Hepatocyte (in vitro differentiated cells): ENCODE data around the gene MRPL16. TPM values are rescaled to one million over a fixed set of nuclear protein-coding genes. Genes with fewer than 3 reads are reported as not detected.
A peak's percentile ranks its signal among the peaks of the same experiment; 100 is the strongest.

Experiments used
- DNase-seq: peaks from one replicate; pipeline ENCODE4 v3.0.0-alpha.2; 2016; ENCODE audit warnings: low spot score
- H2AFZ ChIP-seq: fragments of 200-600 bp; sonication (generic); 2 replicates; pipeline ENCODE4 v1.6.0; 2016; ENCODE audit warnings: antibody characterized with exemption, mild to moderate bottlenecking
- H3K27ac ChIP-seq: fragments of 200-600 bp; sonication (generic); 2 replicates; pipeline ENCODE4 v1.5.1; 2016; ENCODE audit warnings: mild to moderate bottlenecking
- H3K27me3 ChIP-seq: fragments of 200-600 bp; sonication (generic); 2 replicates; pipeline ENCODE4 v1.6.1; 2016
- H3K36me3 ChIP-seq: fragments of 200-600 bp; sonication (generic); replicated peaks from 2 replicates; pipeline ENCODE4 v1.5.1; 2016; ENCODE audit warnings: low read depth; ENCODE audit not compliant: insufficient read depth
- H3K4me1 ChIP-seq: fragments of 200-600 bp; sonication (generic); 2 replicates; pipeline ENCODE4 v1.5.1; 2016; ENCODE audit warnings: mild to moderate bottlenecking, moderate library complexity; ENCODE audit not compliant: insufficient read depth
- H3K4me2 ChIP-seq: fragments of 200-600 bp; sonication (generic); 2 replicates; pipeline ENCODE4 v1.6.0; 2016
- H3K4me3 ChIP-seq: fragments of 200-600 bp; sonication (generic); 2 replicates; pipeline ENCODE4 v1.5.1; 2016; ENCODE audit warnings: mild to moderate bottlenecking
- H3K79me2 ChIP-seq: fragments of 200-600 bp; sonication (generic); 2 replicates; pipeline ENCODE4 v1.6.0; 2017; ENCODE audit warnings: mild to moderate bottlenecking
- H3K9me2 ChIP-seq: fragments of 200-600 bp; sonication (generic); replicated peaks from 2 replicates; pipeline ENCODE4 v1.6.0; 2017; ENCODE audit warnings: mild to moderate bottlenecking; ENCODE audit not compliant: insufficient read depth
- H3K9me3 ChIP-seq: fragments of 200-600 bp; sonication (generic); 2 replicates; pipeline ENCODE4 v1.5.1; 2016; ENCODE audit warnings: low read depth, mild to moderate bottlenecking
- H4K20me1 ChIP-seq: fragments of 200-600 bp; sonication (generic); 2 replicates; pipeline ENCODE4 v1.6.0; 2016; ENCODE audit warnings: mild to moderate bottlenecking; ENCODE audit not compliant: insufficient read depth, poor library complexity, severe bottlenecking
- CTCF ChIP-seq: fragments of 200-600 bp; sonication (generic); IDR thresholded peaks from 2 replicates; pipeline ENCODE4 v1.5.1; 2016; ENCODE audit warnings: antibody characterized with exemption, mild to moderate bottlenecking; ENCODE audit not compliant: poor library complexity
- EZH2 ChIP-seq: fragments of 200-600 bp; sonication (generic); IDR thresholded peaks from 2 replicates; pipeline ENCODE4 v1.6.1; 2016; ENCODE audit warnings: antibody characterized with exemption, mild to moderate bottlenecking, borderline replicate concordance
- EZH2phosphoT487 ChIP-seq: fragments of 200-600 bp; sonication (generic); IDR thresholded peaks from one replicate; pipeline ENCODE4 v1.6.1; 2018; ENCODE audit warnings: antibody characterized with exemption, mild to moderate bottlenecking, low read depth, moderate library complexity; ENCODE audit not compliant: unreplicated experiment, severe bottlenecking
- WGBS: methylation state at CpG from one replicate; pipeline ENCODE4 v1.1.6; 2016; ENCODE audit warnings: low lambda C conversion rate; ENCODE audit errors: missing lambda C conversion rate; 5-methylcytosine and 5-hydroxymethylcytosine counted together
- polyA plus RNA-seq: library from polyadenylated mRNA; unstranded; fragments of >200 nt; fragmentation: Nextera tagmentation; extraction: Ambion mirVana; gene quantifications from 2 replicates; pipeline ENCODE4 v1.2.1, GENCODE V29; 2016
- total RNA-seq: library from RNA; depleted of rRNA; stranded (reverse); fragments of >200 nt; gene quantifications from 2 replicates; pipeline ENCODE4 v1.2.3, GENCODE V29; 2014

The MRPL16 gene
- total and polyA plus RNA-seq, 2 experiments from 2014 or later: 51.3 to 62.0 TPM

GRCh38 chr11:59794417-59794816, 16.2 kb downstream of the MRPL16 start:
- Histone ChIP-seq H3K27me3 (no peaks in the 10 kb centered on the region), H3K4me3 (no peak overlapping the region), H3K36me3 (peaks cover 4% of the 10 kb centered on the region), H3K79me2 (peaks cover 21% of the 10 kb centered on the region), H3K4me1 (no peaks in the 10 kb centered on the region), H3K4me2 (no peak overlapping the region), H3K9me3 (no peaks in the 10 kb centered on the region), H4K20me1 (no peaks in the 10 kb centered on the region), H2AFZ (no peak overlapping the region), H3K27ac (no peak overlapping the region), H3K9me2 (no peaks in the 10 kb centered on the region)
- no peak for DNase-seq
- WGBS: 91% methylated on average over 3 of the region's 3 CpGs
- TF ChIP-seq CTCF (no peak), EZH2 (no peak), EZH2phosphoT487 (no peak)

- 87% methylated on average over 1 of the region's 1 CpG for WGBS
- Histone ChIP-seq H3K9me2 (no peaks in the 10 kb centered on the region), H3K79me2 (peaks cover 40% of the 10 kb centered on the region), H4K20me1 (no peaks in the 10 kb centered on the region), H2AFZ (no peak overlapping the region), H3K4me1 (peaks cover 6% of the 10 kb centered on the region), H3K9me3 (no peaks in the 10 kb centered on the region), H3K27ac (no peak overlapping the region), H3K4me2 (no peak overlapping the region), H3K36me3 (peaks cover 4% of the 10 kb centered on the region), H3K4me3 (no peak overlapping the region), H3K27me3 (no peaks in the 10 kb centered on the region)
- TF ChIP-seq EZH2: no peak
- no peak for TF ChIP-seq CTCF
- TF ChIP-seq EZH2phosphoT487: no peak
- no peak for DNase-seq
Observed at GRCh38 chr11:59792507-59792906, 18.1 kb downstream of the MRPL16 start.

DNA sequence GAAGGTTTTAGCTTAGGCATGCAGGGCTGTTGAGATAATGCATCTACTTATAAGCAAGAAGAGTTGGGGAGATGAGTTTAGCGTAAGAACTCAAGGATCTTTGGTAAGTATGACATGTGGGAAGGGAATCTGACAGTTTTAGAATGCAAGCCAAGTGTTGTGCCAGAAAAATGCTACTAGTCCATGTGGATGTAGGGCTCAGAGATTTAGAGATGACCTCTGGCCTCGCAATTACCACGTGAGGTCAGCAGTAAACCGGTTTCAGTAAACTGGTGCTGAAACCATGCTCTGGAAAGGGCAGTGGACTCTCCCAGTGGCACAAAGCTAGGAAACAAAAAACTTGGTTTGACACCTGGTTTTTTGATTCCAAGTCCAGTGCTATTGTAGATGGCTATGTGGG, 18.9 kb downstream of the MRPL16 start:
- Histone ChIP-seq H3K27me3 (no peaks in the 10 kb centered on the region), H3K9me2 (no peaks in the 10 kb centered on the region), H2AFZ (no peak overlapping the region), H4K20me1 (no peaks in the 10 kb centered on the region), H3K79me2 (peaks cover 40% of the 10 kb centered on the region), H3K4me3 (no peak overlapping the region), H3K9me3 (no peaks in the 10 kb centered on the region), H3K4me1 (peaks cover 12% of the 10 kb centered on the region), H3K4me2 (no peak overlapping the region), H3K36me3 (peaks cover 4% of the 10 kb centered on the region), H3K27ac (no peak overlapping the region)
- TF ChIP-seq CTCF: no peak
- TF ChIP-seq EZH2: no peak
- TF ChIP-seq EZH2phosphoT487: no peak
- DNase-seq: no peak
- 67% methylated on average over 4 of the region's 4 CpGs for WGBS

- WGBS: 64% methylated on average over 3 of the region's 3 CpGs
- Histone ChIP-seq H3K36me3 (no peaks in the 10 kb centered on the region), H2AFZ (no peak overlapping the region), H3K27me3 (no peaks in the 10 kb centered on the region), H3K4me2 (peak overlapping the region; percentile 44), H3K9me3 (no peaks in the 10 kb centered on the region), H3K4me1 (peaks cover 19% of the 10 kb centered on the region), H3K4me3 (no peak overlapping the region), H4K20me1 (no peaks in the 10 kb centered on the region), H3K79me2 (peaks cover 74% of the 10 kb centered on the region), H3K9me2 (no peaks in the 10 kb centered on the region), H3K27ac (peak overlapping the region; percentile 89)
- no peak for TF ChIP-seq EZH2
- no peak for TF ChIP-seq EZH2phosphoT487
- no peak for TF ChIP-seq CTCF
- DNase-seq: no peak
Observed at GRCh38 chr11:59787816-59788215, 22.8 kb downstream of the MRPL16 start.
